Measurements from ENCODE around the gene MASP1.

Gene MASP1

GRCh38 chr3:187291512-187292132 lies at the start of gene MASP1:
MASP1 (minus strand) TSS chr3:187291737; CDS start chr3:187291632, 105 bp downstream.
- H3K27ac ChIP-seq (ENCODE audit: low read depth, low read length), result no peak within 1 kb of the TSS
- H3K4me3 ChIP-seq (ENCODE audit: low read depth in 1 of 2, low read length in 2 of 2), result peak within 1 kb of the TSS; percentile 30 to 36

GRCh38 chr3:187340578-187340977 lies 49.0 kb upstream of the MASP1 start:
- peaks cover 6 to 10% of the 10 kb centered on the region in 2 donors for H3K27me3 ChIP-seq (ENCODE audit: control insufficient read depth in 1 of 2, insufficient read depth in 2 of 2, low read length in 2 of 2)
- H3K4me3 ChIP-seq (ENCODE audit: low read depth in 1 of 2, low read length in 2 of 2), result no peak overlapping the region
- H3K36me3 ChIP-seq (ENCODE audit: control insufficient read depth in 1 of 2, insufficient read depth in 2 of 2, low read length in 2 of 2), result no peaks in the 10 kb centered on the region
- H3K9ac ChIP-seq (ENCODE audit: low read depth in 1 of 2, low read length in 2 of 2), result no peak overlapping the region
- H3K4me1 ChIP-seq (ENCODE audit: control insufficient read depth in 1 of 2, insufficient read depth in 2 of 2, low read length in 2 of 2), result no peaks in the 10 kb centered on the region
- no peak overlapping the region for H3K27ac ChIP-seq (ENCODE audit: low read depth, low read length)
- no peaks in the 10 kb centered on the region for H3K9me3 ChIP-seq (ENCODE audit: control insufficient read depth in 1 of 2, low read length in 2 of 2)

More at GRCh38 chr3:187291512-187292132, at the start of gene MASP1:
- Histone ChIP-seq H3K27me3 (ENCODE audit: control insufficient read depth in 1 of 2, insufficient read depth in 2 of 2, low read length in 2 of 2) (peaks cover 0 to 3% of the 10 kb centered on the region in 2 donors), H3K4me1 (ENCODE audit: control insufficient read depth in 1 of 2, insufficient read depth in 2 of 2, low read length in 2 of 2) (no peaks in the 10 kb centered on the region), H3K9me3 (ENCODE audit: control insufficient read depth in 1 of 2, low read length in 2 of 2) (no peaks in the 10 kb centered on the region), H3K36me3 (ENCODE audit: control insufficient read depth in 1 of 2, insufficient read depth in 2 of 2, low read length in 2 of 2) (no peaks in the 10 kb centered on the region), H3K9ac (ENCODE audit: low read depth in 1 of 2, low read length in 2 of 2) (no peak within 1 kb of the TSS)

- Histone ChIP-seq H3K36me3 (ENCODE audit: control insufficient read depth in 1 of 2, insufficient read depth in 2 of 2, low read length in 2 of 2) (no peaks in the 10 kb centered on the region), H3K9ac (ENCODE audit: low read depth in 1 of 2, low read length in 2 of 2) (no peak overlapping the region), H3K9me3 (ENCODE audit: control insufficient read depth in 1 of 2, low read length in 2 of 2) (no peaks in the 10 kb centered on the region), H3K27ac (ENCODE audit: low read depth, low read length) (no peak overlapping the region), H3K4me3 (ENCODE audit: low read depth in 1 of 2, low read length in 2 of 2) (no peak overlapping the region), H3K27me3 (ENCODE audit: control insufficient read depth in 1 of 2, insufficient read depth in 2 of 2, low read length in 2 of 2) (peaks cover 5 to 6% of the 10 kb centered on the region in 2 donors), H3K4me1 (ENCODE audit: control insufficient read depth in 1 of 2, insufficient read depth in 2 of 2, low read length in 2 of 2) (no peaks in the 10 kb centered on the region)
These were observed 44.8 kb upstream of the MASP1 start for GRCh38 chr3:187336322-187336721.

GRCh38 chr3:187334904-187335303 lies 43.4 kb upstream of the MASP1 start:
- no peak overlapping the region for H3K27ac ChIP-seq (ENCODE audit: low read depth, low read length)
- no peak overlapping the region for H3K4me3 ChIP-seq (ENCODE audit: low read depth in 1 of 2, low read length in 2 of 2)
- no peaks in the 10 kb centered on the region for H3K4me1 ChIP-seq (ENCODE audit: control insufficient read depth in 1 of 2, insufficient read depth in 2 of 2, low read length in 2 of 2)
- H3K9ac ChIP-seq (ENCODE audit: low read depth in 1 of 2, low read length in 2 of 2), result no peak overlapping the region
- H3K27me3 ChIP-seq (ENCODE audit: control insufficient read depth in 1 of 2, insufficient read depth in 2 of 2, low read length in 2 of 2), result peaks cover 5 to 6% of the 10 kb centered on the region in 2 donors
- H3K9me3 ChIP-seq (ENCODE audit: control insufficient read depth in 1 of 2, low read length in 2 of 2), result no peaks in the 10 kb centered on the region
- no peaks in the 10 kb centered on the region for H3K36me3 ChIP-seq (ENCODE audit: control insufficient read depth in 1 of 2, insufficient read depth in 2 of 2, low read length in 2 of 2)

GRCh38 chr3:187328691-187329090 lies 37.2 kb upstream of the MASP1 start:
- no peak overlapping the region for H3K9ac ChIP-seq (ENCODE audit: low read depth in 1 of 2, low read length in 2 of 2)
- H3K36me3 ChIP-seq (ENCODE audit: control insufficient read depth in 1 of 2, insufficient read depth in 2 of 2, low read length in 2 of 2), result no peaks in the 10 kb centered on the region
- H3K27me3 ChIP-seq (ENCODE audit: control insufficient read depth in 1 of 2, insufficient read depth in 2 of 2, low read length in 2 of 2), result peaks cover 0 to 4% of the 10 kb centered on the region in 2 donors
- H3K4me1 ChIP-seq (ENCODE audit: control insufficient read depth in 1 of 2, insufficient read depth in 2 of 2, low read length in 2 of 2), result no peaks in the 10 kb centered on the region
- H3K4me3 ChIP-seq (ENCODE audit: low read depth in 1 of 2, low read length in 2 of 2), result no peak overlapping the region
- H3K9me3 ChIP-seq (ENCODE audit: control insufficient read depth in 1 of 2, low read length in 2 of 2), result no peaks in the 10 kb centered on the region
- H3K27ac ChIP-seq (ENCODE audit: low read depth, low read length), result no peak overlapping the region

GRCh38 chr3:187327845-187328244 lies 36.3 kb upstream of the MASP1 start:
- H3K4me3 ChIP-seq (ENCODE audit: low read depth in 1 of 2, low read length in 2 of 2), result no peak overlapping the region
- no peaks in the 10 kb centered on the region for H3K4me1 ChIP-seq (ENCODE audit: control insufficient read depth in 1 of 2, insufficient read depth in 2 of 2, low read length in 2 of 2)
- H3K9me3 ChIP-seq (ENCODE audit: control insufficient read depth in 1 of 2, low read length in 2 of 2), result no peaks in the 10 kb centered on the region
- no peaks in the 10 kb centered on the region for H3K36me3 ChIP-seq (ENCODE audit: control insufficient read depth in 1 of 2, insufficient read depth in 2 of 2, low read length in 2 of 2)
- H3K27ac ChIP-seq (ENCODE audit: low read depth, low read length), result no peak overlapping the region
- H3K9ac ChIP-seq (ENCODE audit: low read depth in 1 of 2, low read length in 2 of 2), result no peak overlapping the region
- peaks cover 0 to 4% of the 10 kb centered on the region in 2 donors for H3K27me3 ChIP-seq (ENCODE audit: control insufficient read depth in 1 of 2, insufficient read depth in 2 of 2, low read length in 2 of 2)

GRCh38 chr3:187325632-187326031 lies 34.1 kb upstream of the MASP1 start:
- H3K27ac ChIP-seq (ENCODE audit: low read depth, low read length), result no peak overlapping the region
- peaks cover 0 to 11% of the 10 kb centered on the region in 2 donors for H3K4me1 ChIP-seq (ENCODE audit: control insufficient read depth in 1 of 2, insufficient read depth in 2 of 2, low read length in 2 of 2)
- H3K4me3 ChIP-seq (ENCODE audit: low read depth in 1 of 2, low read length in 2 of 2), result no peak overlapping the region
- H3K9ac ChIP-seq (ENCODE audit: low read depth in 1 of 2, low read length in 2 of 2), result no peak overlapping the region
- H3K9me3 ChIP-seq (ENCODE audit: control insufficient read depth in 1 of 2, low read length in 2 of 2), result no peaks in the 10 kb centered on the region
- peaks cover 0 to 4% of the 10 kb centered on the region in 2 donors for H3K27me3 ChIP-seq (ENCODE audit: control insufficient read depth in 1 of 2, insufficient read depth in 2 of 2, low read length in 2 of 2)
- H3K36me3 ChIP-seq (ENCODE audit: control insufficient read depth in 1 of 2, insufficient read depth in 2 of 2, low read length in 2 of 2), result no peaks in the 10 kb centered on the region

- Histone ChIP-seq H3K9me3 (ENCODE audit: control insufficient read depth in 1 of 2, low read length in 2 of 2) (no peaks in the 10 kb centered on the region), H3K4me3 (ENCODE audit: low read depth in 1 of 2, low read length in 2 of 2) (no peak overlapping the region), H3K9ac (ENCODE audit: low read depth in 1 of 2, low read length in 2 of 2) (no peak overlapping the region), H3K4me1 (ENCODE audit: control insufficient read depth in 1 of 2, insufficient read depth in 2 of 2, low read length in 2 of 2) (peaks cover 6 to 11% of the 10 kb centered on the region in 2 donors), H3K27ac (ENCODE audit: low read depth, low read length) (no peak overlapping the region), H3K36me3 (ENCODE audit: control insufficient read depth in 1 of 2, insufficient read depth in 2 of 2, low read length in 2 of 2) (no peaks in the 10 kb centered on the region), H3K27me3 (ENCODE audit: control insufficient read depth in 1 of 2, insufficient read depth in 2 of 2, low read length in 2 of 2) (peaks cover 0 to 4% of the 10 kb centered on the region in 2 donors)
These were observed 31.6 kb upstream of the MASP1 start for GRCh38 chr3:187323091-187323490.

- no peak overlapping the region for H3K9ac ChIP-seq (ENCODE audit: low read depth in 1 of 2, low read length in 2 of 2)
- H3K4me1 ChIP-seq (ENCODE audit: control insufficient read depth in 1 of 2, insufficient read depth in 2 of 2, low read length in 2 of 2), result peaks cover 6 to 11% of the 10 kb centered on the region in 2 donors
- H3K27ac ChIP-seq (ENCODE audit: low read depth, low read length), result no peak overlapping the region
- H3K36me3 ChIP-seq (ENCODE audit: control insufficient read depth in 1 of 2, insufficient read depth in 2 of 2, low read length in 2 of 2), result no peaks in the 10 kb centered on the region
- no peak overlapping the region for H3K4me3 ChIP-seq (ENCODE audit: low read depth in 1 of 2, low read length in 2 of 2)
- H3K9me3 ChIP-seq (ENCODE audit: control insufficient read depth in 1 of 2, low read length in 2 of 2), result no peaks in the 10 kb centered on the region
- no peaks in the 10 kb centered on the region for H3K27me3 ChIP-seq (ENCODE audit: control insufficient read depth in 1 of 2, insufficient read depth in 2 of 2, low read length in 2 of 2)
These were observed 30.8 kb upstream of the MASP1 start for GRCh38 chr3:187322291-187322690.

GRCh38 chr3:187321766-187322165 lies 30.2 kb upstream of the MASP1 start:
- no peak overlapping the region for H3K9ac ChIP-seq (ENCODE audit: low read depth in 1 of 2, low read length in 2 of 2)
- H3K4me3 ChIP-seq (ENCODE audit: low read depth in 1 of 2, low read length in 2 of 2), result no peak overlapping the region
- H3K27ac ChIP-seq (ENCODE audit: low read depth, low read length), result no peak overlapping the region
- no peaks in the 10 kb centered on the region for H3K27me3 ChIP-seq (ENCODE audit: control insufficient read depth in 1 of 2, insufficient read depth in 2 of 2, low read length in 2 of 2)
- H3K36me3 ChIP-seq (ENCODE audit: control insufficient read depth in 1 of 2, insufficient read depth in 2 of 2, low read length in 2 of 2), result no peaks in the 10 kb centered on the region
- H3K4me1 ChIP-seq (ENCODE audit: control insufficient read depth in 1 of 2, insufficient read depth in 2 of 2, low read length in 2 of 2), result peaks cover 6 to 11% of the 10 kb centered on the region in 2 donors
- no peaks in the 10 kb centered on the region for H3K9me3 ChIP-seq (ENCODE audit: control insufficient read depth in 1 of 2, low read length in 2 of 2)

Data from duodenal mucosa (tissue), 2 donors.